NCI-H1694 (cell line): ENCODE results near the gene EFEMP2.
A peak's percentile ranks its signal among the peaks of the same experiment; 100 is the strongest.
"Not testable (repeated sequence)": the region's sequence is repeated elsewhere in the genome, so short reads cannot be mapped to it uniquely, and the experiment has no call there.

Experiments used
- DNase-seq: peaks from one replicate; lab custom pipeline; 2025; lab: John Stamatoyannopoulos, UW

Gene EFEMP2

DNA sequence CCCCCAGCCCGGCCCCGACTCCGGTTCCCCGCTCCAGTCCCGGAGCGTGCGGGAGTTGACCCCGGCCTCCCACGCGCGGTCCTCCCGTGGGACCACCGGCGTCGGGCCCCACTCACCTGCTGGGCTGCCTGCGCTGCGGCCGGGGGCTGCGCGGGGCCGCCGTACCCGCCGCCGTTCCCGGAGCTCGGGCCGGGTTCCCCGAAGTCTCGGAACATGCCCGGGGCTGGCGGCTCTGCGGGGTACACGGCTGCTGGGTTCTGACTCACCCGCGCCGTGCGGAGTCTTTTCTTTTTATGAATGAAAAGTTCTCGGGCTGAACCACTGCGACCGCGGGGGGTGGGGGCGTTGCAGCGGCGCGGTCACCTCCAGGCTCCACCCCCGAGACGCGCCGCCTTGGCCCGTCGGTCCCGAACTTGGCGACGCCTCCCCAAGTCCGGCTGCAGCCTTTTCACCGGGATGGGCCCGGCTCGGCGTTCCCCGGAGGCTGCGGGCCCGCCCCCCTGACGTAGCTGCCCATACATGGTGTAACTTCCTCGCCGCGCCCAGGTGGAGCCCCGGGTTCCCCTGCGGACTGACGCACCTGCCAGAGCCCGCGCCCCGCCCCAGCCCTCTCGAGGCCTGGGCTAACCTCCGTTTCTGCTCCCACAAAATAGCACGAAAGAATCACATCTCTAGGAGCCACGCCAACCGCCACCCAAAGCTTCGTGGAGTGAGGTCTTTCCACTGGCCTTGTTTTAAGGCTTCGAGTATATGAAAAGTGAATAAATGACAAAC, 27.7 kb upstream of the EFEMP2 start, which contains the start of gene FOSL1:
Gene FOSL1, minus strand, starts transcription at position 264 of the 774 bp plus-strand sequence. Its CDS starts 49 bp downstream, at position 215.
- no peak for DNase-seq

DNA sequence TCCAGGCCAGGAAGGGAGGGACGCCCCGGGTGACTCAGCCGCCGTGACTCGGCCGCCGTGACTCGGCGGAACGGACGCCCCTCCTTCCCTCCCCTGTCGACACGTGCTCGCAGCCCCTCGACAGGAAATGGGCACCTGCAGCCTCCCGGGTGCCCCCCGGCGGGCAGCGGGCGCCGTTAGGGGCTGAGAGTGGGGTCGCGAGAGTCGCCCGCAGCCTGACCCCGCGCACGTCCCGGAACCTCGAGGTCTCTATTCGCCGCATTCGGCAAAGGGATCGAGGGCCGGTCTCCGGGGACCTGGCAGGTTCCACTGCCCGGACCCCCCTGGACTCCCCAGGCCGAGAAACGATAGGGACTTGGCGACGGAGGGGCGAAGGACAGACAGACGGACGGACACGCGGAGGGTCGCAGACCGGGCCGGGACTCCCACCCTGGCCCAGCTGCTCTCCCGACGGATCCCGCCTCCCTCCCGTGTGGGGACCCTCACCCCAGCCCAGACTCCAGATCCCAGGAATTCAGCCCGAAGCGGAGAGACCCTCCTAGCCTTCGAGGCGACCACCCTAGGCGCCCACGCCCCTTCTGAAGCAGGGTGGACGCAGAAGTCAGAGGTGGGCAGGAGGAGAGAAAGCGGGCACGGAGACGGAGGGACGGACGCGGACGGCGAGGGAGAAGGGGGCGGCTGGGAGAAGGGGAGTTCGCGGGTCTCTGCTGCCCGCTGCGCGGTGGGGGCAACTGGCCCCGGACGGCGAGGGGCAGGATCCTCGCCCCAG, 26.9 kb upstream of the EFEMP2 start:
- DNase-seq, result no peak

DNA sequence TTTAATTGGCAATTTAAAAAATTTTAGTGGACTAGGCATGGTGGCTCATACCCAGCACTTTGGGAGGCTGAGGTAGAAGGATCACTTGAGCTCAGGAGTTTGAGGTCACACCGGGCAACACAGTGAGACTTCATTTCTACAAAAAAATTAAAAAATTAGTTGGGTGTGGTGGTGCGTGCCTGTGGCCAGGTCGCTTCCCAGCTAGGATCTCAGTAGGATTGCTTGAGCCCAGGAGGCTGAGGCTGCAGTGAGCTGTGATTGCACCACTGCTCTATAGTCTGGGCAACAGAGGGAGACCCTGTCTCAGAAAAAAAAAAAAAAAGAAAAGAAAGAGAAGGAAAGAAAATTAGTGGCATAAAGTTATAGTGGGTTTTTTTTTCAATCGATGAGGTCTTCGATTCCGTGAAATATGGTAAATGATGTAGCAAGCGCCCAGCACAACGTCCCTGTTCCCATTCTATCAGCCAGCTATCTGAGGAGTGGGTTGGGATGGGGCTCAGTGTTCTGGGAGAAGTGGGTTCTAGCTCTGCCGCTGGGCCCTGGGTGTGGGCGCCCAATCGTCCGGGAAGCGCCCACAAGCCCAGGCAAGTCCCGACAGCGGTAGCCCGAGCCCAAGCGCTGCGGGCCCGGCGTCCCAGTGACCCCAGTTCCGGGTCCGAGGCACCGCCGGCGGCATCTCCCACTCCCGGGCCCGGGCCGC, 26.2 kb upstream of the EFEMP2 start:
- DNase-seq, result no peak

DNA sequence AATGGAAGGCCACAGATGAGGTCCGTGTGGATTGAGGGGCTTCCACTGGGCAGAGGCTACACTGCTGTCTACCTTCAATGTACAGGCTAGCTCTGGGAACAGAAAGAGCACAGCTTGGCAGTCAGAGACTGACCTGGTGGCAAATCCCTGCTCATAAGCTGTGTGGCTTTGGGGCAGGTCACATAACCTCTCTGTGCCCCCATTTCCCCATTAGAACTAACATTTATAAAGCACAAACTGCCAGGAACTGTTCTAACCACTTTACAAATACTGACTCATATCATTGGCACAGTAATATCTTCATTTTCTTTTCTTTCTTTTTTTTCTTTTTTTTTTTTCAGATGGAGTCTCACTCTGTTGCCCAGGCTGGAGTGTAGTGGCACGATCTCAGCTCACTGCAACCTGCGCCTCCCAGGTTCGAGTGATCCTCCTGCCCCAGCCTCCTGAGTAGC, 24.4 kb upstream of the EFEMP2 start:
- no peak for DNase-seq

DNA sequence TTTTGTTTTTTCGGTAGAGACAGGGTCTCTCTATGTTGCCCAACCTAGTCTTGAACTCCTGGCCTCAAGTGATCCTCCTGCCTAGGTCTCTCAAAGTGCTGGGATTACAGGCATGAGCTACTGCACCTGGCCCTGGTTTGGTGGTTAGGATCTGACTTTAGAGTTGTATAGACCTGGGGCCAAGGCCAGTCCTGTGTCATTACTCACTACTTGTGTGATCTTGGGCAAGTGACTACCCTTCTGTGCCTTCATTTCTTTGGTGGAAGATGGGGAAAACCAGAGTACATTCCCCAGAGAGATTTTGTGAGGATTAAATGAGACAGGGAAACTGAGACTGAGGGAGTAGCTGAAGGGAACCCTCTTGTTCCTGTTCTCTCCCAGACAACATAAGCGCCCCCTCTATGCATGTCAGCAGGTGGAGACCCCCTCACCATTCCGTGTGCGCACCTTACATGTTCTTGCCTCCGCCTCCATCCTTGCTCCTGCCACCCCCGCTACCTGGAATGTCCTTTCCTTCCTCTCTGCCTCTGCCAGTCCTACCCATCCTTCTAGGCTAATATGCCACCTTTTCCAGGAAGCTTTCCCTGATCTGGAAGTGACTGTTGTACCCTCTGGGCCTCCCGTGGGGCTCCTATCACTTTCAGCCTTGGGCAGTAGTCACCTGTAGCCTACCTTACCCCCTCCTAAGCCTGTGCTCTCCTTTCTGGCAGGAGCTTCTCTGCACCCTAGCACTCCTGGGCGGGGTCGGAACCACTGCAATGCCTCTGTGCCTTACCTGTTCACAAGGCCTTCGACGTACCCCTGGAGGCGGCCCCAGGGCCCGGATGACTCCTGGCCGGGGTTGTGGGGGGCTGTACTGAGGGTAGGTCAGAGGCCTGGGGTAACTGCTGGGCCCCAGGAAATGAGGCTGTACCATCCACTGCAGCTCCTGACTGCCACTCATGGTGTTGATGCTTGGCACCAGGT, 23.7 kb upstream of the EFEMP2 start:
- no peak for DNase-seq

DNA sequence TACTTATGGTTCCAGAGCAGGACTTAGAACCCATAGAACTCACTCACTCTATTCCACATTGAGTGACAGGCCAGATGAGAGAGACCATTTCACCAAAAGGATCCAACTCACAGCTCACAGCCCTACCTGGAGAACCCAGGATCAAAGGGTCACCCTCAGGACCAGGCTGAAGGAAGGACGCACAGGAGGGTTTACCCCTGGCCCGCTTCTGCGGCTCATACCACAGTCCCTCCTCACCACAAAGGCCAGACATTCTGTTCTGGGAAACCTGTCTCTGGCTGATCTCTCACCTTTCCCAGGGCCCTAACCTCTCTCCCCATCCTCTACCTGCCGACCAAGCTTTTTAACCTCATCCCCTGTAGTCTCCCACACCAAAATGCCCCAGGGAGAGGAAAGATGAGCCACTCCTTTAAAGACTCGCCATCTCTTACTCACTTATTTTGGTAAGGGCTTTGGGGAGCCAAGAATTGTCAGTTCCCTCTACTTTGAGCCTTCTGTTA, 22.9 kb upstream of the EFEMP2 start:
- DNase-seq, result no peak

DNA sequence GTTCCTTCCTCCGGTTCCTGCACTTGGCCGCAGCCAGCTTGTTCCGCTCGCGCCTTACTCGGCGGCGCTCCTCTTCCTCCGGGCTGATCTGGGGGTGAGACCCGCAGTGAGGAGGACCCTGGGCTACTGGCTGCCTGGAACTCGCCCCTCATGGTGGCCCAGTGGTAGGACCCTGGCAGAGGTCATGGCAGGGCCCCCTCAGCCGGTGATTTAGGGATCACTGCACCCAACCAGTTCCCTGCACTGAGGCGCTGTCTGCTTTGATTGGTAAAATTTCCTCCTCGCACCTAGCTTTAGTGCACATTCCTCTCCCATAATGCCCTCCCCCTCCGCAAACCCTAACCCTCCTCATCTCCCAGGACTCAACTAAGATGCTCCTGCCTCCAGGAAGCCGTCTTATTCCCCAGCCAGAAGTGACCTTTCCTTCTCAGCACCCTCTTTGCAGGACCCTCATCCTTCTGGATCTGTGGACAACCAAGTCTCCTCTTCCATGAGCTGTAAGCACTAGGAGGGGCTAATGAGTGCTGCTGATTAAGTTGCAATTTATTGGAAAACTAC, 21.5 kb upstream of the EFEMP2 start:
- DNase-seq, result no peak

DNA sequence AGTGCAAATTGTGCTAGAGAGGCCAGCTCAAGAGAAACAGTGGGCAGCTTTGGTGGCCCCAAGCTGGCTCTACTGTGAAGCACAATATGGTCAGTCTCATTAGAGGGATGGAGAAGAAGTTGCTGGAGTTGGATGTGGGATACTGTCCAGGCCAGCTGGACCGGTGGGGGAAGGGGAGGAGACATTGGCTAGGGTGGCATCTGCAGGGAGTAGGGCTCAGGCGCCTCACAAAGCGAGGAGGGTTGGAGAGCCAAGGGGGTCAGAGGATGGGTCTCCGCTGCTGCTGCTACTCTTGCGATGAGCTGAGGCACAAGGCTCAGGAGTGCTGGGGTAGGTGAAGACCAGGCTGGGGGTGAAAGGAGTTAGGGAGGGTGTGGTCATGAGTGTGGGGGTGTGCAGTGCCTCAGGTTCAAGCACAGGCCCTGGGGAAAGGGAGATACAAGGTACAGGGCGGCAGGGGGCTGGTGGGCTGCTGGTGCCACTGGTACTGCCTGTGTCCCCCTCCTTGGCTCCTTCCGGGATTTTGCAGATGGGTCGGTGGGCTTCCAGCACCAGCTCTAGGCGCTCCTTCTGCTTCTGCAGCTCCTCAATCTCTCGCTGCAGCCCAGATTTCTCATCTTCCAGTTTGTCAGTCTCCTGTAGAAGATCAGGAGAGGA, 20.2 kb upstream of the EFEMP2 start:
- no peak for DNase-seq

DNA sequence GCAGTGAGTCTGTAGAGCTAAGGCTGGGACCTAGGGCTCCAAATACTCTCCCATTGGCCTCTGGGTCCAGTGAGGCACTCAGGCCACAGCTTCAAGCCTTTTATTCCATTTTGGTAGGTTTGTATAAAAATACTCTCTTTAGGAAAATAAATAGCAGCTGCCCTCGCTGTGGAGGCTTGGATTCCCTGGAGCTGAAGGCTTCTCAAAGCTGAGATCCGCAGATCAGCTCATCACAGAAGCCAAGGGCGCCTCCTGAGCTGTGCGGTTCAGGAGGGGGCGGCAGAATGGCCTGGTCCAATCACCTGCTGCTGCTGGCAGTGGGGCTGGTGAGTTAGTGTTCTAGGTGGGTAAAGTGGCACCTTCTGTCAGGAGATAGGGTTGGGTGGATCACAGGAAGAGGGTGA, 19.5 kb upstream of the EFEMP2 start:
- not testable (repeated sequence) for DNase-seq

DNA sequence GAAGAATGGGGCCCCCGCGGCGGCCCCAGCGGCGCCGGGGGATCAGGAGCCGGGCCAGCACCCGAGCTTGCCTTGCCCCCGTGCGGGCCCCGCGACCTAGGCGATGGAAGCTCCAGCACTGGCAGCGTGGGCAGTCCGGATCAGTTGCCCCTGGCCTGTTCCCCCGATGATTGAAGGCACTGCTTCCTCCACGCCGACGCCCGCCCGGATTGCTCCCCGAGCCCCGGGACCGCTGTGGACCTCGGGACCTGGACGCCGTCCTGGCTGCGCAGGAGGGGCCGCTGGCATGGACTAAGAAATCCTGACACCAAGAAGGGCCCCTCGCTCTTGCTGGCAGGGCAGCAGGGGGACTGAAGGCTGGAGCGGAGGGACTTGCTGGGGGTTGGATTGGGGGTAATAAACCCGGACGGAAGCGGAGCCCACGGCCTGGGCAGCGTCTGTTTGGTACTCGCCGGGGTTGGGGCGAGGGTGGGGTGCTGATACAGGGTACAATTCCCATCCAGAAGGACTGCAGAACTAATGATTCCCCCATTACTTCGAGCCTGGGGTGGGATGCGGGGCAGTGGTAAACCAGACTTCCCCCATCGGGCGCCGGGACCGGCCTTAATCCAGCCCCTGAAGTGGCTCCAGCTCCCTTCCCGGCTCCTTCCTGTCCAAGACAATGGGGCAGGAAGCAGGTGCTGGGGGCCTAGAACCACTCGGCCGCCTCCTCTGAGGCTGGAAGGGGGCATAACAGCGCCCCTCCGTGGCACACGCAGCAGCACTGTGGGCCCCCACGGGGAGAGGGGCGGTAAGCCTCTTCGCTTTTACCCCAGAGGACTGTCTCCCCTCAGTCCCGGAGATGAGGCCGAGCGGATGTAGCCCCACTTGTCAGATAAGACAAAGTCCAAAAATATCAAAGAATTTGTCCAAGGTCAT, 18.9 kb upstream of the EFEMP2 start:
- no peak for DNase-seq

DNA sequence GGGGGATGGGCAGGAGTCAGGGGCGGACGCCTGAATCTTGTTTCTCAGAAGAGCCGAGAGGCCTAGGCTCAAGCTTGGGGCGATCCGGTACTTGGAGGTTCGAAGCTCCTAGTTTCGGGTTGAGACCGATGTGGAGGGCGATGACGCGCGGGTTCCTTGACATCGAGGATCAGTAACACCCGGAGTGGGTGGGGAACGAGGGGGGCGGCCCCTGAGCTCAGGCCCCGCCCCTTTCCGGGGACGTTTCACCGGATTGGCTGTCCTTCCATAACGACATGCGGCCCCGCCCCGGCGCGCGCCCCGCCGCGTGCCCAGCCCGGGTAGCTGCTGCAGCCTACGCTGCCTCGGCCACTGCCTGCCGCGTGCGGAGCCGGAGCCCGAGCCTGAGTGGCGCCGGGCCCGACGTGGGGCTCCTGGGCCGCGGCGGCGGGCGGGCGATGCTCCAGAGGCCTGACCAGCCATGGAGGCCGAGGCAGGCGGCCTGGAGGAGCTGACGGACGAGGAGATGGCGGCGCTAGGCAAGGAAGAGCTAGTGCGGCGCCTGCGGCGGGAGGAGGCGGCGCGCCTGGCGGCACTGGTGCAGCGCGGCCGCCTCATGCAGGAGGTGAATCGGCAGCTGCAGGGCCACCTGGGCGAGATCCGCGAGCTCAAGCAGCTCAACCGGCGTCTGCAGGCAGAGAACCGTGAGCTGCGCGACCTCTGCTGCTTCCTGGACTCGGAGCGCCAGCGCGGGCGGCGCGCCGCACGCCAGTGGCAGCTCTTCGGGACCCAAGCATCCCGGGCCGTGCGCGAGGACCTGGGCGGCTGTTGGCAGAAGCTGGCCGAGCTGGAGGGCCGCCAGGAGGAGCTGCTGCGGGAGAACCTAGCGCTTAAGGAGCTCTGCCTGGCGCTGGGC, 18.0 kb upstream of the EFEMP2 start, which contains the start of gene CCDC85B:
Gene CCDC85B, plus strand, starts transcription at position 350 of the 895 bp plus-strand sequence. Its CDS starts 111 bp downstream, at position 461.
- peak; percentile 90 for DNase-seq

DNA sequence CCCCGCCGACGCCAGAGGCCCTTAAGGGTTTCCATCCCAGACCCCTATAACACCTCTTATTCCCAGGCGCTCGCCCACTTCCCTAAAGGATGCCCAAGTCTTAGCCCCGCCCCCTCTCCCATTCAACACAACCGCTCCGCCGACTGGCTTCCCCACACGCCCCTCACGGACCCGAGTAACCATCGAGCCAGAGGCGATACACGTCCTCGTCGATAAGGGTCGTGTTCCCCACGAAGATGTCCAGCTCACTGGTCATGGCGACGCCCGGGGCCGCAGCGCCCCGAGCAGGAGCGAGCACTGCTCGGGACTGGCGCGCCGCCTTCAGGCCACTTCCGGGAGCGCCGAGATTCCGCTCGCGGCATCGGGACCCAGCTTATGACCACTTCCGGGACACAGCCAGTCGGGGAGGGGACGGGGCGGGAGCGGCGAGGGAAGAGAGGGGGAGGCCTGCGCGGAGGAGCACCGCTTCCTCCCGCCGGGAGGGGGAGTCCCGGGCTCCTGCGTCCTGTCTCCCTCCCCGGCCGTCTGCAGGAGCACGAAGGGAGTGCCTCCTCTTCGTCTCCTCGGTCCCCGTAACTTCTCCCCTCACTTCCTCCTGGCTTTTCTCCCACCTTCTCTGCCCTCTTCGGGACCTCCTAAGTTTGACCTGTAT, 15.7 kb upstream of the EFEMP2 start, which contains the start of gene FIBP:
Gene FIBP, minus strand, starts transcription at position 309 of the 652 bp plus-strand sequence. Its CDS starts 53 bp downstream, at position 256.
- DNase-seq, result peak; percentile 83

DNA sequence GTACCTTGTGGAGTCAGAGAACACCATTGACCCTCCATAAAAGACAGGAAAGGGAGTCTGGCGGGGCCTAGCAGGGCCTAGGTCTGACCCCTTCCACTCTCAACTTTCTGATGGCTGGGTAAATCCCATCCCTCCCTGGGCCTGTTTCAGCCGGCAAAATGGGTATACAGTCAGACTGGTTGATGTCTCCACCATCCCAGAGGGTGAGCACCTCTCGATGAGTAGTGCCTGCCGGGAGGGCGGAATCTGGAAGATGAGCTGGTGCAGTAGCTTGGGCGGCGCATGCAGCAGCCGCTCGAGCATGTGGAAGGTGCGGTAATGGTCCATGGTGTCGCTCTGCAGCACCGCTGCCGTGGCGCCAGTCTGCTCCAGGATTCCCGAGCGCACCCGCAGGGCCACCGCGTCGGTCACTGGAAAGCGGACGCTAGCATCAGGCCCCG, 15.1 kb upstream of the EFEMP2 start:
- no peak for DNase-seq

DNA sequence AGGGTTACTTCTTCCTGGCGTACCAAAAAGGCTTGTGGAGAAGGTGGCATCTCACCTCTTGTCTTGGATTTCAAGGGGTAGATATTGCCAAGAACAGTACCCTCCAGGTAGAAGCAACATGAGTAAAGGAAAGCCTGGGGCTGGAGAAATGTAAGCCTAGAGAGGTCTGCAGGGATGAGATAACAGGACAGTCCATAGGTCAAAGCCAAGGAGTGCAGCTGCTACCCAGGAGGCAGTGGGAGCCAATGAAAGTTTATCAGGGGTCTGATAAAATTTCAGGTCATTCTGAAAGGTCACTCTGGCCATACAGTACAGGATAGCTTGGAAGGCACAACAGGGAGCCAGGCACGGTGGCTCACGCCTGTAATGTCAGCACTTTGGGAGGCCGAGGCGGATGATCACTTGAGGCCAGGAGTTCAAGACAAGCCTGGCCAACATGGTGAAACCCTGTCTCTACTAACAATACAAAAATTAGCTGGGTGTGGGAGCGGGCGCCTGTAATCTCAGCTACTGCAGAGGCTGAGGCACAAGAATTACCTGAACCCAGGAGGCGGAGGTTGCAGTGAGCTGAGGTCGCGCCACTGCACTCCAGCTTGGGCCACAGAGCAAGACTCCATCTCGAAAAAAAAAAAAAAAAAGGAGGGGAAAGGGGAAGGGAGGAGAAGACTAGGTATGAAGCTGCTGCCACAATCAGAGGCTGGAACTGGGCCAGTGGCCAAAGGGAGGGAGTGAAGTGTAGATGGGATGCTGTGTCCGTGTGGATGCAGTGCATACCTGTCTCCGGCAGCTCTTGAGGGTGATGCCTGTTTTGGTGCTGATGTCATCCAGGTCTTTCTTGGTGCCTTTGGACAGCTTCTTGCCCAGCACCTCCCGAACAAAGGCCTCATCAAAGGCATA, 14.5 kb upstream of the EFEMP2 start:
- DNase-seq, result no peak

DNA sequence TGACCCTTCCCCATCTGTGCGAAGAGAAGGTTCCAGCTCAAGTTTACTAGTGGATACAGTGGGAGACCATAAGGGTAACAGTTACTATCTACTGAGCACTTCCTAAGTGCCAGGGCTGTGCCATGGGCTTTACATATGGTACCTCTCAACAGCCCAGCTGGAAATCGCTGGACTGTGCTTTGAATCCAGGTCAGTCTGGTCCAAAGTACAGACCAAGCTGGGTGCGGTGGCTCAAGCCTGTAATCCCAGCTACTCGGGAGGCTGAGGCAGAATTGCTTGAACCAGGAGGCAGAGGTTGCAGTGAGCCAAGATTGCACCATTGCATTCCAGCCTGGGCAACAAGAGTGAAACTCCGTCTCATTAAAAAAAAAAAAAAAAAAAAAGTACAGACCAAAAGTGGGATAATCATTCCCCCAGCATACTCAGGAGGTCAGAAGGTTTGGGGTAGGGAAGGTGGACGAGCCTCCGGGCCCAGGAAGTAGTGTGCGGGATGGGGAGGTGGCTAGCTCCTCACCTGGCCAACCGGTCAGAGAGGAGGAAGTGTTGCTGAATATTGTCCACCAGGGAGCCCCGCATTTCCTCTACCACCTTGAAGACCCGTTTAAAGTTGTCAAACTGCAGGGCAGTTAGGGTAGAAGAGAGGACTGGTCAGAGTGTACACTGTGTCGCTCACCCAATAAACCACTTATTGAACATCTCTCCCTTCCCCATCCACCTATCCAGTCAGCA, 13.4 kb upstream of the EFEMP2 start:
- no peak for DNase-seq

DNA sequence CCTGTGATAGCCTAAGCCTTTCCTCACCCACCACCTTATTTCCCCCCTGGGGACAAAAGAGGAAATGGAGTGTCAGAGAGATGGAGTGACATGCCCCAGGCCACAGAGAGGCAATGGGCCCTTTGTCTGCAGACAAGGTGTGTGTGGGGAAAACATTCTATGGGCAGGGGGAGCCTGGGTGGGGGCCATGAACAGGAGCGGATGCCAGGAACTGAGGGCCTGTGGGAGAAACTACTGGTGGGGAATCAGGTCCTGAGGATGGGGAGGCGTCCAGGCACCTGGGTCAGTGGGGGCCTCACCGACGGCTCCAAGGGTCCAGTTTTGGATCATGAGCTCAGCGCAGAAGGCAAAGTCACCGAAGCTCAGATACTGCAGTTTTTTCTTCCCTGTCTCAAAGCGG, 12.6 kb upstream of the EFEMP2 start:
- DNase-seq, result no peak
